GM13976 (cell line): Measurements from ENCODE around the gene CYP27A1.

ENCODE experiments used
- DNase-seq: peaks from one replicate; pipeline ENCODE4 v3.0.0; 2012; ENCODE audit warnings: low spot score
- in situ Hi-C: fragments of 300-500 bp; cut with MboI; formaldehyde crosslinking; loops from one replicate; pipeline ENCODE4 v1.12.0; 2022; ENCODE audit warnings: low sequenced_read_pairs, mixed read lengths, inconsistent platforms; ENCODE audit not compliant: unreplicated experiment
- TF ChIP-seq, protein P1 (sequence below): IDR thresholded peaks from 2 replicates; pipeline ENCODE4 v1.5.1; 2012; ENCODE audit warnings: borderline replicate concordance, mild to moderate bottlenecking; ENCODE audit not compliant: insufficient read depth; ENCODE audit errors: extremely low read depth, missing control alignments, control extremely low read depth

The CYP27A1 gene

GRCh38 chr2:218815244-218815637 lies 33.3 kb downstream of the CYP27A1 start:
- DNase-seq = no peak
- TF ChIP-seq, protein P1, sequence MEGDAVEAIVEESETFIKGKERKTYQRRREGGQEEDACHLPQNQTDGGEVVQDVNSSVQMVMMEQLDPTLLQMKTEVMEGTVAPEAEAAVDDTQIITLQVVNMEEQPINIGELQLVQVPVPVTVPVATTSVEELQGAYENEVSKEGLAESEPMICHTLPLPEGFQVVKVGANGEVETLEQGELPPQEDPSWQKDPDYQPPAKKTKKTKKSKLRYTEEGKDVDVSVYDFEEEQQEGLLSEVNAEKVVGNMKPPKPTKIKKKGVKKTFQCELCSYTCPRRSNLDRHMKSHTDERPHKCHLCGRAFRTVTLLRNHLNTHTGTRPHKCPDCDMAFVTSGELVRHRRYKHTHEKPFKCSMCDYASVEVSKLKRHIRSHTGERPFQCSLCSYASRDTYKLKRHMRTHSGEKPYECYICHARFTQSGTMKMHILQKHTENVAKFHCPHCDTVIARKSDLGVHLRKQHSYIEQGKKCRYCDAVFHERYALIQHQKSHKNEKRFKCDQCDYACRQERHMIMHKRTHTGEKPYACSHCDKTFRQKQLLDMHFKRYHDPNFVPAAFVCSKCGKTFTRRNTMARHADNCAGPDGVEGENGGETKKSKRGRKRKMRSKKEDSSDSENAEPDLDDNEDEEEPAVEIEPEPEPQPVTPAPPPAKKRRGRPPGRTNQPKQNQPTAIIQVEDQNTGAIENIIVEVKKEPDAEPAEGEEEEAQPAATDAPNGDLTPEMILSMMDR = no peak
- in situ Hi-C loops = no loop called here

DNA sequence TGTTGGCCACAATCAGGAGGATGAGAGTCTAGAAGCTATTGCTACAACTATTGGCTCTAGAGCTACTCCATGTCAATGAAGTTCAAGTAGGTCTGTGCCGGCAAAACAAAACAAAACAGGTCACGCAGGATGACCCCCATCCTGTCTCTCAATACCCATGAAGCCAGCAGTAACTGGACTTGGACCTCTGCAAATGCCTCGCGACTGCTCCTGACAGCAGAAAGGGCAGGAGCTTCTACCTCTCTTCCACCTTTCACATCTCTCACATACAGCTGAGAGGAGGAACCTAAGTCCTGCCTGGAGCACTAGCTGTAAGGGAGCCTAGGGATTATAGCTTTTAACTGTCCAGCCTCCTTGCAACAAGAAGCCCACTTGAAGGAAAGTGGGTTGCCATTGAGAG lies 33.7 kb downstream of the CYP27A1 start:
- in situ Hi-C loops = no loop called here
- DNase-seq = no peak
- TF ChIP-seq, protein P1 = no peak

- DNase-seq = no peak
- in situ Hi-C loops = no loop called here
- TF ChIP-seq, protein P1 = no peak
Measured at GRCh38 chr2:218816561-218817011, 34.6 kb downstream of the CYP27A1 start.

DNA sequence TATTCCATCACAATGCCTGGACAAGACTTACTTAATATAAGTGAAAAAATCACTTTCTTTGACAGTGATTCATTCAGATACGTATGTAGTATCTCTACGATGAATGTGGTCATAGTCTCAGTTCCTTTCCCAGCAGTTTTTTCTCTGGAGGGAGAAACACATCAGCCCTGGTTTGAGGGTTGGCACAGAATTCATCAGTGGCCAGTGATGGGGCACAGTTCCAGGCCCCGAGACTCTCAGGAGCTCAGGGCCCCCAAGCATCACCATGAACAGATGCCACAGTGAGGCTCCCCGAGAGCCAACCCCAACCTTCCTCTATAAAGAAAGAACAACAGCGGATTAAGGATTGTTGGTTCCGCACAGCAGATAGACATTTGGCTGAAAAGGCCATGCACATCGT lies 37.1 kb downstream of the CYP27A1 start:
- in situ Hi-C loops = no loop called here

DNA sequence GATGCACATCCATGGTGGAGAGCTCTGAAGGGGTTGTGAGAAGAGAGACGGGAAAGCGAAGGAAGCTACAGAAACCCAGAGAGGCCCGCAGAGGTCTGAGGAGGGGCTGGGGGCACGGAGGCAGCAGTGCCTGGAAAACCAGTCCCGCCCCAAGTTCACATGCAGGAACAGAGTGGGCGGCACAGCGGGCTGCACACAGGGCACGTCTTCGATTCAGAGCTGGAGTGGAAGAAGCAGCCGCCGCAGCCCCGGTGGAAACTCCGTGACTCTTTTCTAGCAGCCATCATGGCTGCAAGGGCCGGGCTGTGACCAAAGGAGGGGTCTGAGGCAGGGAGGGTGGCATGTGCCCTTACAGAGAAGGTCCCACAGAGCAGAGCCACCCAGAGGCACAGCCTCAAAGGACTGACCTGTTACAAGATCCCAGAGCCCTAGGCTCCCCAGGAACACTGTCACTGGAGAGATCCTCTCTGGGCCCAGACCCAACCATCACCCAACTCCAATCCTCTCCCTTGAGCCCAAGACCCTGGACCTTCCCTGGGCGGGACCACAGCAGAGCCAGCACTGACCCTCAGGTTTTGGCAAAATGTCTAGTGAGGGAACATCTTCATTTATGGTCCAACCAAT lies 38.9 kb downstream of the CYP27A1 start:
- TF ChIP-seq, protein P1 = no peak
- DNase-seq = no peak
- in situ Hi-C loops = no loop called here

More for the DNA sequence above, 37.1 kb downstream of the CYP27A1 start:
- no peak for DNase-seq
- TF ChIP-seq, protein P1 = no peak

DNA sequence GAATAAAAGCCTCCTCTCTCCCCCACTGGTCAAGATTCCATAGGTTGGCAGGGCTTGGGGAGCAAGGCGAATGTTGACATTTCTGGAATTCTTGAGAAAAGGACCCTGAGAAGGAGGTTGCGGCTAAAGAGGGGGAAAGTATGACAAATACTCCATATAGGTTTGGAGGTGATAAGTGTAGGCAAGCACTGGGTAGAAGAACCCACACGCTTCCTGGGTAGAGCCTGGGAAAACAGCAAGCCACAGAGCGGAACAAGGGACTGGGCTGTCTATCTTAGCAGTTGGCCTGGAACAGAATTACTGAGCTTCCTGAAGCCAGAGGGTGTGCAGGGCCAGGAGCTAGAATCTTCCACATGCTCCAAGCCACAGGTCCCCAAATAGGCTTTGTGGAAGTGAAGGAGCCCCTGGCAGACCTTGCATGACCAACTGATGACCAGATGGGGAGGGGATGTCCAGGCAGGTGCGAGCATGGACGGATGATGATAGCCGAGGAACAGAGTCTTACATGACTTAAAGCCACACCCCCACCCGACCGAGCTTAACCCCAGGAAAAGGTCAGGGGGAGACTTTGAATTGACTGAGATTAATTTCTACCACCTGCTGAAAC lies 39.8 kb downstream of the CYP27A1 start:
- no peak for DNase-seq
- in situ Hi-C loops = no loop called here
- TF ChIP-seq, protein P1 = no peak

GRCh38 chr2:218822622-218823021 lies 40.7 kb downstream of the CYP27A1 start:
- TF ChIP-seq, protein P1 = no peak
- no peak for DNase-seq
- in situ Hi-C loops = no loop called here
